HG03457 (cell line): Measurements from ENCODE around the gene COBLL1.
"Not testable (repeated sequence)": the region's sequence is repeated elsewhere in the genome, so short reads cannot be mapped to it uniquely, and the experiment has no call there.

Experiments
- ATAC-seq: cut with Tn5 transposase; IDR thresholded peaks from one replicate; pipeline ENCODE4 v1.9.1; 2021; ENCODE audit warnings: moderate number of reproducible peaks; ENCODE audit not compliant: unreplicated experiment

The COBLL1 gene, protein sequence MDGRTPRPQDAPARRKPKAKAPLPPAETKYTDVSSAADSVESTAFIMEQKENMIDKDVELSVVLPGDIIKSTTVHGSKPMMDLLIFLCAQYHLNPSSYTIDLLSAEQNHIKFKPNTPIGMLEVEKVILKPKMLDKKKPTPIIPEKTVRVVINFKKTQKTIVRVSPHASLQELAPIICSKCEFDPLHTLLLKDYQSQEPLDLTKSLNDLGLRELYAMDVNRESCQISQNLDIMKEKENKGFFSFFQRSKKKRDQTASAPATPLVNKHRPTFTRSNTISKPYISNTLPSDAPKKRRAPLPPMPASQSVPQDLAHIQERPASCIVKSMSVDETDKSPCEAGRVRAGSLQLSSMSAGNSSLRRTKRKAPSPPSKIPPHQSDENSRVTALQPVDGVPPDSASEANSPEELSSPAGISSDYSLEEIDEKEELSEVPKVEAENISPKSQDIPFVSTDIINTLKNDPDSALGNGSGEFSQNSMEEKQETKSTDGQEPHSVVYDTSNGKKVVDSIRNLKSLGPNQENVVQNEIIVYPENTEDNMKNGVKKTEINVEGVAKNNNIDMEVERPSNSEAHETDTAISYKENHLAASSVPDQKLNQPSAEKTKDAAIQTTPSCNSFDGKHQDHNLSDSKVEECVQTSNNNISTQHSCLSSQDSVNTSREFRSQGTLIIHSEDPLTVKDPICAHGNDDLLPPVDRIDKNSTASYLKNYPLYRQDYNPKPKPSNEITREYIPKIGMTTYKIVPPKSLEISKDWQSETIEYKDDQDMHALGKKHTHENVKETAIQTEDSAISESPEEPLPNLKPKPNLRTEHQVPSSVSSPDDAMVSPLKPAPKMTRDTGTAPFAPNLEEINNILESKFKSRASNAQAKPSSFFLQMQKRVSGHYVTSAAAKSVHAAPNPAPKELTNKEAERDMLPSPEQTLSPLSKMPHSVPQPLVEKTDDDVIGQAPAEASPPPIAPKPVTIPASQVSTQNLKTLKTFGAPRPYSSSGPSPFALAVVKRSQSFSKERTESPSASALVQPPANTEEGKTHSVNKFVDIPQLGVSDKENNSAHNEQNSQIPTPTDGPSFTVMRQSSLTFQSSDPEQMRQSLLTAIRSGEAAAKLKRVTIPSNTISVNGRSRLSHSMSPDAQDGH

DNA sequence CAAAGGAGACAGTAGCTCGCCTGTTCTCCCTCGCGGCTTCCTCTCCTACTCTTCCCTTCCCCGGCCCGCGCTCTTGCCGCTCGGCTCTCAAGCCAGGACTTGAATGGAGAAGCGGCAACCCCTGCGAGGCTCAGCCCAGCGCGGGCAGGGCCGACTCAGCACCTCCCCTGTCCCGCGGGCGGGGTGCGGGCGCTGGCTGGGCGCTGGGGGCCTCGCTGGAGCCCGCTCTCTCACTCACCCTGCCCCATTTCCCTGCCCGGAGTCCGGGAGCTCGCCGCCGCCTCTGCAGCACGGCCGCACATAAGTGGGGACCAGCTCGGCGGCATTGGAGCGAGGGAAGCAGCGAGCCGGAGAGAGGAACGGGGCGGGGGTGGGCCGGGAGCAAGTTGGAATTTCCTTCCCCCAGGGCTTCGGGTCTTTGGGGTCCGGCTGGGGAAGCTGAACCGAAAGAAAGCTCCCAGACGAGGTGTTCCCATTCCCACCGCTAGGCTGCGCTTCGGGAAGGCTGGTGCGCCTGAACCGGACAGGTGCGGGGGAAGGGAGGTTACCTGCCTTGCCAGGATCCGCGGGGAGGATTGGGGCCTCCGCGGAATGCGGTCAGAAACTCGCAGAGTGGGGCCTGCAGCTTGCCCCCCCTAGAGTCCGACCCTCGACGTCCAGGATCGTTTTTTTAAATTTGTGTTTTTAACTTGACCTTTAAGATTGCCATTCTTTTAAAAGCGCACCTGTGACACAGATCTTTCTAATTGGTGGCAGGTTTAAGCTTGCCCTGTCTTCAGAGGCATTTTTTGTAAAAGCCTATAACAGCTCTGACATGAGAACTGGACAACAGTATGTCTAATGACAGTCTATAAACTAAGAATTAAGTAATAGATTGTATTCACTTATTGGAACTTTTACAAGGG is at the start of gene COBLL1:
Gene COBLL1 (minus strand): TSS at position 105 of the 905 bp plus-strand sequence. CDS start 627 bp downstream, outside the sequence.
- ATAC-seq = peak; percentile 64

DNA sequence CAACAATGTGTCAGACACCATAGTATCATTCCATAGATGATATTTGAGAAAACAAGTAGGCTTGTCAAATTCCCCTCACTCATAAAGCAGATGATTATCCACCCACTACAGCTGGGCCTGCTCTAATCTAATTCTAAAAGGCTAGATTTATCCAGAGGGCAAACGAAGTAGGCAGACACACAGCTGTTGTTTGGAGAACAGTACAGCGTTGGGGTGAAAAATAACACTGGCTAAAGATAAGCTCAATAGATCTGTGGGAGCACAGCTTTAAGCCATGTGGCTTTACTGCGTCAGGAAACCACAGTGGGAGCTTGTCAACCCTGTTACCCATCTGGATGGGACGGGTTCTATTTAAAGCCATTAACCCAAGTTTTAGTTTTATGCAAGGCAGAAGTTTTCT is 48.9 kb upstream of the COBLL1 start:
- ATAC-seq = no peak

DNA sequence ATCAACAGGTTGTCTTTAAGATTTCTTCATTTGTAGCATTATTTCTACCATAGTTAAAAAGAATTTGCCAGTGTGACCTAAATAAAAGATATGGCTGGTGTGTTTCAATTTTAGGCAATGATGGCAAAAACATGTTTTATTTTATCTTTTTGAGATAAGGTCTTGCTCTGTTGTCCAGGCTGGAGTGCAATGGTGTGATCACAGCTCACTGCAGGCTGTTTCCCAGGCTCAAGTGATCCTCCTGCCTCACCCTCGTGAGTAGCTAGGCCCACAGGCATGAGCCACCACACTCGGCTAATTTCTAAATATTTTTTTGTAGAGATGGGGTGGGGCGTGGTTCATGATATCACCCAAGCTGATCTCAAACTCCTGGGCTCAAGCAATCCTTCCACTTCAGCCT is 47.0 kb upstream of the COBLL1 start:
- ATAC-seq = no peak

DNA sequence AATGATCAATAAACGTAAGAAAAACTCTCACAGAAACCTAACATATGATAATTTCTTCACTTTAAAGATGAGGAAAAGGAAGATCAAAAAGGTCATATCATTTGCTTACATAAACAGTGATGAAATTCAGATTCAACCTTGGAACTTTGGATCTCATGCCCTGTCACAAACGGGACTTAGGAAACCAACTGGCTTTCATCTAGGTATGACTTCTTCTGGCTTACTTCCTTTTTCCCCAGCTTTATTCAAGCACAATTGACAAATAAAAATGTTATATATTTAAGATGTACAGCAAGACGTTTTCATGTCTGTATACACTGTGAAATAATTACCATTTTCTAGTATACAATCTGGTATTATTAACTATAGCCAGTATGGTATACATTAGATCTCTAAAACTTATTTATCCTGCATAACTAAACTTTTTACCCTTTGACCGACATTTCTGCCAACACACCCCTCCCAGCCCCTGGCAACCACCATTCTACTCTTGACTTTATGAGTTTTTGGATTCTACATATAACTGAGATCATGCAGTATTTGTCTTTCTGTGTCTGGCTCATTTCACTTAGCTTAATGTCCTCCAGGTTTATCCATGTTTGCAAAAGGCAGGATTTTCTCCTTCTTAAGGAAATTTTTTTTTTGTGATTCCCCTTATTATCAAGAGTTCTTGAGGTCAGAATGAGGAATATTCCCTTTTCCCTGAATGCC is 46.0 kb upstream of the COBLL1 start:
- no peak for ATAC-seq

DNA sequence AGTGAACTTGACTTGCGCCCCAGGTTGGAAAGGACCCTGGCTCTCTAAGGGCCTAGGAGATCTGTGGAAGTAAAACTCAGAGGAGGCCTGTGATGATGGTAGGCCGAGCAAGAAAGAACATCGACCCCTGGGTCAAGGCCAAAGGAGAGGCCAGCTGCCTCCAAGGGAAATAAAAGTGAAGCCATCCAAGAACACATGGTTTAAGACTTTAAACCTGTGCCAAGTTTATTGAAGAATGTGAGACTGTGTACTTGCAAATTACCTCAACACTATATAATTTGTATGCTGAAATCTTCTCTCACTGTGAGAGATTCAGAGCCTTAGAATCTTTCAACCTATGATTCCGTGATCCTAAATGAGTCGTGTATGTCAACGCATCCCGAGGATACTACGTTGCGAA is 40.7 kb upstream of the COBLL1 start:
- ATAC-seq = no peak

DNA sequence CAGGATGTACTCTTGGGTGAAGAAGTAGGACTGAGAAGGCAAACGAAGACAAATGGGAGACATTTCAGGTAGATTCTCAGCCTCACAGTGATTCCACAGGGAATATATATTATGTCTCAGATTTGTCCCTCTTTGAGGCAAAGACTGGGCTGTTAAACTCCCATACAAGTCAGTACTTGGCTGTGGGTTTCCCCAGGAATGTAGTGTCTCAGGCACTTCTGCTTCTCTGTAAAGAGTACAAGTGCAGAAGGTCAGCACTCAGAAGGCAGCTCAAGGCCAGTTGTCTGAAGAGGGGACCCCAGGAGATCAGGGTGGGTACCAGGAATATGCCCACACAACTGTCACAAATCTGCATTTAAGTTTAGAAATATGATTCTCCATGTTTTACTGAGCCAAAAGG is 39.9 kb upstream of the COBLL1 start:
- ATAC-seq = no peak

DNA sequence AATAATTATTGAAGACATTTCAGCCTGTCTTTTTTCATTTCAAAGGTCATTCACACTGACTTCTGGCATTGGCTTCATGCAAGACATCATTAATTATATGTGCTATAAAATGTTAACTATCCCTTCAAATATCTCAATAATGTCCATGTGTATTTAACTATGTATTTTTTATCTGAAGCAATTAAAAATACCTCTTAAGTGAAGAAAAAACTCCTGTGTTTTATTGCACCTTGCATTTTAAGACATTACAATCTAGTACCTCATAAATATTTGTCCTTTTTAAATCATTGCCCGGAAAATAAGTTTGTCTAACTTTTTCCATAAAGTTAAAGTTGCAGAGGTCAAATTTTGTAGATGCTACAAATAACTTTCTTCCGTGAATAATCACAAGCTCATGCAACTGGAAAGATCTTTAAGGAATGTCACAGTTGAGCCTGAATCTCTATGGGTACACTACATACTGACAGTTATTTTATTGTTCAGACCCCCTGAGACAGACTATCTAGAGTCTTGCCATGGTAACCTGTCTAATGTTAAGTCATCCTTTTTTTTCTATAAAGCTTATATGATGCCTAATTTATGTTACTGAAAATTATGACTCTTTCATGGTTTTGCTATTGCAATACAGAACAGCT is 38.4 kb upstream of the COBLL1 start:
- ATAC-seq = no peak

DNA sequence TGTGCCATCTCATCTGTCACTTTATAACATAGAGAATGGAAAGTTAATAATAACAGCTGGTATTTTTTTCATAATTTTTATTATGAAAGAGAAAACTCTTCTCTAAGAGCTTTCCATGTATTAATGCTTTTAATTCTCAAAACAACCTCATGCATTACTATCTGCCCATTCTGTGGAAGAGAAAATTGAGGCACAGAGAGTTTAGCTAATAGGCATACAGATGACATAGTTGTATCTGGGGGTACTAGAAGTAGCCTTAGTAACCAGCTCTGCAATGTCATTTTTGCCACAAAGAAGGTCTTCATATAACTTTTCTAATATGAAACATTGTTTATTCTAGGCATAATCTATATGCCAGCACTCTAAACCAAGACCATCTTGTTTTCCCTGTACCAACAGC is 36.3 kb upstream of the COBLL1 start:
- ATAC-seq = no peak

DNA sequence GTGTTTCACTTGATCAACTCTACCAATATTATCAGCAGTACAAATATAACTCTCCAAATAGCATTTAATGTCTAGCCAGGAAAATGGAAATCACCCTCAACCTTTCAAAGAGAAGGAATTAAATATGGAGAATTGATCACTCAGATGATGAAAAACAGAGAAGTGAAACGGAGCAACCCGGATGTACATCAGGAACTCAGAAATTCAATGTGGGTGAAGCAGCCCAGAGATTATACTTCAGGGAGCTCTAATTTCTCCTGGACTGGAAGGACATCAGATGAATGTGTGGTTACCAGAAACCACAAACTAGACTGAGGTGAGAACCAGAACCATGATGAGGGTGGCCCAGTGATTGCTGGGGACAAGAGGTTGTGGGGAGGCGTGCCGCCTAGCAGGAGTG is 35.5 kb upstream of the COBLL1 start:
- ATAC-seq = no peak

DNA sequence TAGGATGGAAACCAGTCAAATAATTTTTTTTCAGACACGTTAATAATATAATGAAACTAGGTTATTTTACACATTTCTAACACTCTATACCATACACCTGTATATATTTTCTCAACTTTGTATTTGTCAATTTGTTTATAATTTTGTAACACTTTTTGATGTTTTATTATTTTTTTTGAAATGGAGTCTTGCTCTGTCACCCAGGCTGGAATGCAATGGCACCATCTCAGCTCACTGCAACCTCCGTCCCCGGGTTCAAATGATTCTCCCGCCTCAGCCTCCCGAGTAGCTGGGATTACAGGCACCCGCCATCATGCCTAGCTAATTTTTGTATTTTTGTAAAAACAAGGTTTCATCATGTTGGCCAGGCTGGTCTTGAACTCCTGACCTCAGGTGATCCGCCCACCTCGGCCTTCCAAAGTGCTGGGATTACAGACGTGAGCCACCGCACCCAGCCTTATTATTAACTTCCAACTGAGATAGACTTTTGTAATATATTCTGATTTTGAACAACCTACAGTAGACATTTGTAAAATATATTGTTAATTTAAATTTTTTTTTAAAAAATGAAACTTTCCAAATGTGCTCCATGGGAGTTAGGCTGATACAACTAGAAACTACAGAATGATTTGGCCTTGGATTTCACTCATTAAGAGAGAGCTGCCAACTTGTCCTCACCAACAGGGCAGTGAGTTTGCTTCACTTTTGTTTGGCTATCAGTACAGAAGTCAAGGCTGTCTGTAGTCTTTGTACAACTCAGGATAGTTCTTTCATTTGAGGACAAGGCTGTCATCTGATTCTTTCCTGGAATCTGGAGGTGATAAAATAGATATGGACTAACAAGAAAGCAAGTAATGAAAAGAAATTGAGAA is 33.9 kb upstream of the COBLL1 start:
- ATAC-seq = no peak

DNA sequence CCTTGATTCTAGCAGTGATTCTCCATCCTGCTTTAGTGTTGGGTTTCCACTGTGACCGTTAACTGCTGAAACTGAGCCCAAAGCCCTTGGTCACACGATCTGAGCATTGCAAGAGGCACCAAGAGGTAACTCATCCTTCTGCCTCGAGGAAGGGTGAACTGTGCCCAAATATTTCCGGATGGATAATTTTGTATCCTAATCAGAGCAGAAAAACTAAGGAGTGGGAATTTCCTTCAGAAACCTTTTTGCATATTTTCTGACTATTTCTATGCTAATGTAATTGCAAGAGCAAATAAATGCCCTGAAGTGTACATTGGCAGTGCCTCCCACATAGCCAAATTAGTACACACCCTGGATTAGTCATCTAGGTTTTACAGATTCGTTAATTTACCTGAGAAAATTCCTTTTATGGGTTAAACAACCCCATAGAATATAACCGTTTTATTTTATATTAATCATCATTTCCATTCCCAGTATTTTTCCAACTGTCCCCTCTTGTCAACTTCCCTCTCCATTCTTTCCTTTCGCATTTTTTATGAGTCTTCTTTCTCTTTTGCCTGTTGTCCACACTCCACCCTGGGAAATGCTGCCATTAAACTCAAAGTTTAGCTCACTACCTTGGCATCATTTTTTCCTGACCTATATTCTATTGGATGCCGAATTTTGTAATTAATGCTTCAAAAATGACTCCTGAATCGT is 31.7 kb upstream of the COBLL1 start:
- ATAC-seq = no peak

DNA sequence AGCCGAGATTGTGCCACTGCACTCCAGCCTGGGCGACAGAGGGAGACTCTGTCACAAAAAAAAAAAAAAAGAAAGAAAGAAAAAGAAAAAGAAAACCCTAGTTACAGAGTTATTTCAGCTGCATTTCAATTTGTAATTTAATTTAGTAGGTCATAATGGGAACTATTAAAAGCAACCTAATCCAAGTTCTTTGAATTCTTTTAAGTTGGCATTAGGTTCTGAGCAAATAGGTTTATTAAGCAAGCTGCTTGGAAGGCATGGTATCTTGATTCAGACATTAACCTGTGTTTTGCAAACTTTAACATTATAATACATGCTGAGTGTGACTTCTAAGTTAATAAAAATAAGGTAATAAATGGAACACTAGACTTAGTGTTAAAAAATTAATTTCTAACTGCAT is 29.8 kb upstream of the COBLL1 start:
- no peak for ATAC-seq

DNA sequence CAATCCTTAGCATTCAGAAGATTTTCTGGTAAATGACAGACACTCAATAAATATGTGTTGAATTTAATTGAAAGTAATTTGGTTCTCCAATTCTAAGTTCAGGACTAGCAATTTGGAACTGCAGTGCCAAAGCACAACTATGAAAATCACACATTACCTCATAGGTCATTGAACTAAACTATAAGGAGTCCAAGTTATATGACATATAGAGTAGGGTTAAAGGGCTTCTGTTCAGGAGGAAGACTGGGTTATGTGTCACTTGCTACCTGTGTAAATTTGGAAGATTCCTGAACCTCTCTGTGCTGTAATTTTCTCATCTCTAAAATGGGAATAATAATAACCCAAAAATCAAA is 27.8 kb upstream of the COBLL1 start:
- ATAC-seq = no peak

DNA sequence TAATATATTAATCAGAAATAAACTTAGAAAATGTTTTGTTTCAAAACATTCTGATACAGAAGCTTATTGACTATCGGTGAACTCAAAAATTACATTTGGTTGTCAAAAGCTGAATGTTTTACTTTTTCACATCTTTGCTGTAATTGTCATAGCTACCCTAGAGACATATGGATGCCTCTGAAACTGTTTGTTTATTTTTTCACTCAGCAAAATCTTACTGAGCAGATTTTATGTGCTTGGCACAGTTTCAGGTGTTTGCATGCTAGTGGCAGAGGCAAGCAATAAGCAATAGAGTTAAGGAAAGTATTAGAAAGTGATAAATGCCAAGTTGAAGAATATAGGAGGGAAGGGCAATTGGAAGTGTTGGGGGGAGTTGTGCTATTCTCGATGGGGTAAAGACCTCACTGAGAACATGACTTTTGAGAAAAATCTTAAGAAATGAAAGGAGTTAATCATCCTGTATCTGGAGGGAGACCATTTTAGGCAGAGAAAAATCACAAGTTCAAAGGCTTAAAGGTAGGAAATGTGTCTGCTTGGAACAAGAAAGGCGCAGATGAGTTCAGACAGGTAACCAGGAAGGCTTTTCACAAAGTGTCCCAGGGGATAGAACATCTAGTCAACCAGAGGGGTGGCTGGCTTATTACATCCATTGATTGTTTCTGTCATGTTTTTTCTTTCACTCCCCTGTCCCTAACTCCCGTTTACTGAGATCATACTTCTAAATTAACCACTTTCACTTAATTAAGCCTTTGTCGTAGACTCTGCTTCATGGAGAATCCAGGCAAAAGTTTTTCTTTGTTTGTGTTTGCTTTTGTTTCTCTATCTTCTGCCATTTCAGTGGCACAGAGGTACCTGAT is 27.2 kb upstream of the COBLL1 start:
- ATAC-seq = no peak

DNA sequence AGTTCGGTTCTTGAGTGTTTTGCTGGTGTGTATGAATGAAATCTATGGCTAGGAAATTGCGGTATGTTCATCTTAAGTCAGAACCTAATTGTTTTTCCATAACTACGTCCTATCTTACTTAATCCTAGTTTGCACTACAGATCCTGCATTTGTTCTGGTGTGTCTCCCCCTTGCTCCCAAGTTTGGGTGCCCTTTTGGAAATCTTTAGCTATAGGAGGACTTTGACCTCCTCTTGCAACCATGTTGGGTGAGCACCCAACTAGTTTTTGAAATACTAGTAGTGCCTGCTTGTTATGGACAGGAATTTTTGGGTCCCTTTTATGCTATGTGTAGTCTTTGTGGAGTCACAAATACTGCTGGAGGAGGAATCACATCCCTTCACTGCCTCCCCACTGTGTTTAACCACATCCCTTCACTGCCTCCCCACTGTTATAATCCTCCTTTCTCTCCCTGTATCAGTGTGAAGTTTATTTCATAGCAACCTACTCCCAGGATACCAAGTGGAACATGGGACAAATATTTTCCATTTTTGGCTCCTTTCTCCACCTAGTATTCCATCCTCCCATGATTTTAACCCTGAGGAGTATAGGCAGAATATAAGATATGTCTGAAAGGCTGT is 26.3 kb upstream of the COBLL1 start:
- ATAC-seq = no peak

DNA sequence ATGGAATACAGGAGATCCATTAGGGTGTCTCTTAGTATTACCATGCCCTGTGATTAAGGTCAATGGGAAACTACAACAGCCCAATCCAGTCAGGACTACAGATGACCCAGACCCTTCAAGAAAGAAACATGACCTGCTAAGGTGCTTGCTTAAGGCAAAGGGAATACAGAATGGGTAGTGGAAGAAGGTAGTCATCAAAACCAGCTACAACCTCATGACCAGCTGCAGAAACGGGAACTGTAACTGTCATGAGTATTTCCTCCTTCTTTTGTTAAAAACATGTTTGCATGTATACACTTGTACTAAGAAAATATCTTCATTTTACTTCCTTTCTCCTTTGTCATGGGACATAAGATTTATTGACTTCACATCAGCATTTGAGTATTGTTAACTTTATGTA is 24.8 kb upstream of the COBLL1 start:
- ATAC-seq = not testable (repeated sequence)

DNA sequence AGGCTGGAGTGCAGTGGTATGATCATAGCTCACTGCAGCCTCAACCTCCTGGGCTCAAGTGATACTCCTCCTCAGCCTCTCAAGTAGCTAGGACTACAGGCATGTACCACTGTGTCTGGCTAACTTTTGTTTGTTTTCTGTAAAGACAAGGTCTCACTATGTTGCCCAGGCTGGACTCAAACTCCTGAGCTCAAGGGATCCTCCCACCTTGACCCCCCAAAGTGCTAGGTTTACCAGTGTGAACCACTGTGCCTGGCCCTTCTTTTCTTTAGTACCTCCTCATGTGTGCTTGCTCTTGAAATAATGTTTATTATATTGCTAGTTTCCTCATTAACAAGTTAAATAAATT is 19.0 kb upstream of the COBLL1 start:
- ATAC-seq = no peak
